Natural killer cell (primary cell): ENCODE data around the gene CEMIP. TPM values are rescaled to one million over a fixed set of nuclear protein-coding genes. Genes with fewer than 3 reads are reported as not detected.

Experiments used
- ATAC-seq, 3 donors: fragments of 150-1000 bp in 2 of 3; fragments of 200-7000 bp in 1 of 3; cut with Tn5 transposase; 1 replicate in 1 of 3; 2 replicates in 2 of 3; pipeline ENCODE4 v1.10.0; 2021; ENCODE audit warnings: mild to moderate bottlenecking in 2 of 3, moderate library complexity in 2 of 3
- DNase-seq, 2 donors: peaks; one replicate each; pipeline versions ENCODE4 v3.0.0 to v3.0.0-alpha.2; 2013 to 2021; ENCODE audit warnings: mixed read lengths in 1 of 2
- H3K27ac ChIP-seq: one replicate; pipeline ENCODE4 v1.5.1; 2013; ENCODE audit warnings: mild to moderate bottlenecking, low read length
- H3K27me3 ChIP-seq: one replicate; pipeline ENCODE4 v1.6.1; 2013; ENCODE audit warnings: low read length; ENCODE audit not compliant: control insufficient read depth, insufficient read depth
- H3K36me3 ChIP-seq: one replicate; pipeline ENCODE4 v1.6.1; 2013; ENCODE audit warnings: low read length; ENCODE audit not compliant: control insufficient read depth, insufficient read depth
- H3K4me1 ChIP-seq: one replicate; pipeline ENCODE4 v1.6.1; 2013; ENCODE audit warnings: low read length; ENCODE audit not compliant: control insufficient read depth, insufficient read depth
- H3K4me3 ChIP-seq: one replicate; pipeline ENCODE4 v1.5.1; 2013; ENCODE audit warnings: low read length
- H3K9me3 ChIP-seq: one replicate; pipeline ENCODE4 v1.6.1; 2013; ENCODE audit warnings: low read length; ENCODE audit not compliant: control insufficient read depth, insufficient read depth
- H3K27ac Mint-ChIP-seq, 2 donors: one replicate each; pipeline ENCODE4 v1.8.0; 2022; ENCODE audit warnings: mild to moderate bottlenecking in 2 of 2, mixed read lengths in 2 of 2, moderate library complexity in 1 of 2
- H3K27me3 Mint-ChIP-seq, 2 donors: one replicate each; pipeline ENCODE4 v1.8.0; 2022; ENCODE audit warnings: low read depth in 2 of 2, mixed read lengths in 2 of 2
- H3K36me3 Mint-ChIP-seq: one replicate; pipeline ENCODE4 v1.8.0; 2022; ENCODE audit warnings: mixed read lengths
- H3K4me1 Mint-ChIP-seq, 2 donors: one replicate each; pipeline ENCODE4 v1.8.0; 2022; ENCODE audit warnings: mixed read lengths in 2 of 2
- H3K4me3 Mint-ChIP-seq: one replicate; pipeline ENCODE4 v1.8.0; 2022; ENCODE audit warnings: mild to moderate bottlenecking, moderate library complexity, mixed read lengths
- H3K9me3 Mint-ChIP-seq, 2 donors: one replicate each; pipeline ENCODE4 v1.8.0; 2022; ENCODE audit warnings: mixed read lengths in 2 of 2
- WGBS: methylation state at CpG from one replicate; pipeline ENCODE4 v1.1.7; 2013; ENCODE audit warnings: missing lambda C conversion rate; ENCODE audit not compliant: insufficient coverage; 5-methylcytosine and 5-hydroxymethylcytosine counted together
- intact Hi-C: fragments of 100-400 bp; cut with micrococcal nuclease; formaldehyde crosslinking; loops from one replicate; pipeline ENCODE4 v1.14.2; 2022
- total RNA-seq, 4 donors: library from RNA; stranded (reverse); fragments of 120-200 nt in 1 of 4; gene quantifications; one replicate each; pipeline versions ENCODE4 v1.2.3 to v1.2.4, GENCODE V29; 2013 to 2022
- TF ChIP-seq, protein P1 (sequence below): fragments of 200-600 bp; IDR thresholded peaks from one replicate; pipeline ENCODE4 v1.8.0; 2022; ENCODE audit warnings: antibody characterized with exemption

The CEMIP gene
- total RNA-seq, 3 donors from 2014 or later (not counting 1 experiment from before 2014, with no cell fraction given): 0.07 to 0.82 TPM; not detected in 1

DNA sequence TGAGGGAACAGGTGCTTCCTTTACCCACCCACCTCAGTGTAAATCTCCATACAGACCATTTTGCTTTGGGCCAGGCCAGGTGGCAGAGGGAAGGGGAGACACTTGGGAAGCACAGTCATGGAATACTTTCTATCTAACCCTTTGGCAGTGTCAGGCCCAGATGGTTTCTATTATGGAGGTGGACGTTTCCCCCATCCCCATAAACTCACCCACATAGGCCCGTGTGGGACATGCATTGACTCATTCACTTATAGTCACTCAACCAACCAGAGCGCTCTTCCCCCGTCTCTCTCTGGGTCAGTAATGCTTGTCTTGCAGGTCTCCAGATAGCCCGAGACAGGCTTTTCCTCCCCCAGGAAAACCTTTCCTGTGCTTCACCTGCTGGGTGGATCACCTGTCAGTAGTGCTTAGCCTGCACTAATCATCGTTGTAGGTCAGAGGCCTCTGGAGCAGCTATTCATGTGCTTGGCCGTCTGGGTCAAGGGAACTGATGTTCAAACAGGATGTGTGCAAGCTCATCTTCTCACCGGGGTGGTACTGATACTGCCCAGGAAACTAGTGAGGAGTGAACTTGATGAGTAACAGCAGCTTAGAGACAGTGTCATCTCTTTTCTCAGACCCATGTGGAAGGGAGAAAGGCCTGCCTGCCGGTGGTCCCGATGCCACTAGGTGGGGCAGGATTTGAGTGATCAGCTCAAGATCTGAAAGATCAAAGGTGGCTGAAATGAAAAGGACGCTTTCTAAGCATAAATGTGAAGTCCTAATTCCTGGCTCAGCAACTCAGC, 67.1 kb downstream of the CEMIP start:
- Histone ChIP-seq H3K4me1 (no peaks in the 10 kb centered on the region), H3K4me3 (no peak overlapping the region), H3K9me3 (no peaks in the 10 kb centered on the region), H3K27ac (no peak overlapping the region), H3K36me3 (no peaks in the 10 kb centered on the region), H3K27me3 (no peaks in the 10 kb centered on the region)
- H3K4me1 Mint-ChIP-seq: peaks cover 0 to 7% of the 10 kb centered on the region in 2 donors
- no peaks in the 10 kb centered on the region for H3K9me3 Mint-ChIP-seq
- H3K4me3 Mint-ChIP-seq: no peak overlapping the region
- WGBS: 80% methylated on average over 11 of the region's 11 CpGs
- ATAC-seq: no peak
- intact Hi-C loops: no loop called here
- no peak overlapping the region for H3K27ac Mint-ChIP-seq
- peaks cover 9 to 17% of the 10 kb centered on the region in 2 donors for H3K27me3 Mint-ChIP-seq
- DNase-seq: no peak
- TF ChIP-seq, protein P1, sequence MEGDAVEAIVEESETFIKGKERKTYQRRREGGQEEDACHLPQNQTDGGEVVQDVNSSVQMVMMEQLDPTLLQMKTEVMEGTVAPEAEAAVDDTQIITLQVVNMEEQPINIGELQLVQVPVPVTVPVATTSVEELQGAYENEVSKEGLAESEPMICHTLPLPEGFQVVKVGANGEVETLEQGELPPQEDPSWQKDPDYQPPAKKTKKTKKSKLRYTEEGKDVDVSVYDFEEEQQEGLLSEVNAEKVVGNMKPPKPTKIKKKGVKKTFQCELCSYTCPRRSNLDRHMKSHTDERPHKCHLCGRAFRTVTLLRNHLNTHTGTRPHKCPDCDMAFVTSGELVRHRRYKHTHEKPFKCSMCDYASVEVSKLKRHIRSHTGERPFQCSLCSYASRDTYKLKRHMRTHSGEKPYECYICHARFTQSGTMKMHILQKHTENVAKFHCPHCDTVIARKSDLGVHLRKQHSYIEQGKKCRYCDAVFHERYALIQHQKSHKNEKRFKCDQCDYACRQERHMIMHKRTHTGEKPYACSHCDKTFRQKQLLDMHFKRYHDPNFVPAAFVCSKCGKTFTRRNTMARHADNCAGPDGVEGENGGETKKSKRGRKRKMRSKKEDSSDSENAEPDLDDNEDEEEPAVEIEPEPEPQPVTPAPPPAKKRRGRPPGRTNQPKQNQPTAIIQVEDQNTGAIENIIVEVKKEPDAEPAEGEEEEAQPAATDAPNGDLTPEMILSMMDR: no peak
- no peaks in the 10 kb centered on the region for H3K36me3 Mint-ChIP-seq

DNA sequence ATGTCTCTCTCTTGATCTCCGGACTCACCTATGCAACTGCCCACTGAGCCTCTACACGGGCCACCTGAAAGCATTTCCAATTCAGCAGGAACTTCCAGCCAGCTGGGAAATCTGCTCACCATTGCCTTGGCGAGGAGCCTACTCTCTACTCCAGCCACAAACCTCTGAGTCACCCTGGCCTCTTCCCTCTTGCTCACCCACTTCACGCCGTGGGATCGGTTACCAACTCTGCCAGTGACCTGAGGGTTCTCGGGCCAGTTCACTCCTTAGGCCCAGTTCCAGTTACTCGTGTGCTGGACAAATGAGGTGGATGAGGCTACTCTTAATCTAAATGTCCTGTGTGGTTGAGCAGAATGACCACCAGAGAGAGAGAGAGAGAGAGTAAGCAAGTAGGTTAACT, 70.1 kb downstream of the CEMIP start:
- no peak overlapping the region for H3K27ac ChIP-seq
- H3K4me1 Mint-ChIP-seq: peaks cover 0 to 7% of the 10 kb centered on the region in 2 donors
- intact Hi-C loops: no loop called here
- no peak overlapping the region for H3K4me3 Mint-ChIP-seq
- H3K9me3 Mint-ChIP-seq: no peaks in the 10 kb centered on the region
- H3K9me3 ChIP-seq: no peaks in the 10 kb centered on the region
- TF ChIP-seq, protein P1: no peak
- no peak for ATAC-seq
- H3K36me3 ChIP-seq: no peaks in the 10 kb centered on the region
- H3K4me3 ChIP-seq: no peak overlapping the region
- H3K27me3 Mint-ChIP-seq: peaks cover 14 to 16% of the 10 kb centered on the region in 2 donors
- whole genome bisulfite sequencing: 46% methylated on average over 8 of the region's 8 CpGs
- H3K36me3 Mint-ChIP-seq: no peaks in the 10 kb centered on the region
- no peaks in the 10 kb centered on the region for H3K4me1 ChIP-seq
- no peak for DNase-seq
- no peak overlapping the region for H3K27ac Mint-ChIP-seq
- H3K27me3 ChIP-seq: no peaks in the 10 kb centered on the region

DNA sequence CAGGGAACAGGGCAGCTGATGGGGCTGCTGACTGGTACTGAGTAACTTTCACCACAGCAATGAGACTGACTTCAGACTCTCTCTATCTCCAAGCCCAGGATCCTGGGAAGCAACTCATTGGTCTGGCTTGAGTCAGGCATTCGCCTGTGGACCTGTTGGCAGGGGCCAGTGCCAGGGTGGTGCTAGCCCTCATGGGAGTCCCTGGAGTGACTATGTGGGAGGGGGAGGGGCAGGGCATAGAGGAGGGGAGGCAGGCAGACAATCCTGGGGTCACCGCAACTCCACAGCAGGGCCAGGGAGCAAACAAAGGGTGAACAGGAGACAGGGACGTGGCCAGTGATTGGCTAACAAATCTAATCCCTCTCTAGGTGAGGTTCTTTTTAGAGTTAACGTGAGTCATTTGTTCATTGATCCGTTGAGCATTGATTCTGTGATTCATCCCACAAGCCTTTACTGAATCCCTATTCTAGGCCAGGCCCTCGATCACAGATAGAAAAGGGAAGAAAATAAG, 71.8 kb downstream of the CEMIP start:
- WGBS: 92% methylated on average over 6 of the region's 6 CpGs
- no peaks in the 10 kb centered on the region for H3K36me3 ChIP-seq
- no peak overlapping the region for H3K4me3 ChIP-seq
- Mint-ChIP-seq H3K4me3 (no peak overlapping the region), H3K4me1 (peaks cover 0 to 7% of the 10 kb centered on the region in 2 donors), H3K27ac (no peak overlapping the region), H3K27me3 (peaks cover 11 to 21% of the 10 kb centered on the region in 2 donors), H3K9me3 (no peaks in the 10 kb centered on the region), H3K36me3 (no peaks in the 10 kb centered on the region)
- no peak overlapping the region for H3K27ac ChIP-seq
- intact Hi-C loops: no loop called here
- TF ChIP-seq, protein P1: no peak
- no peaks in the 10 kb centered on the region for H3K4me1 ChIP-seq
- no peaks in the 10 kb centered on the region for H3K27me3 ChIP-seq
- ATAC-seq (no peak), DNase-seq (no peak)
- no peaks in the 10 kb centered on the region for H3K9me3 ChIP-seq
